ENCODE measurements around the gene ICOSLG.
"Not testable (repeated sequence)": the region's sequence is repeated elsewhere in the genome, so short reads cannot be mapped to it uniquely, and the experiment has no call there.

Gene ICOSLG

DNA sequence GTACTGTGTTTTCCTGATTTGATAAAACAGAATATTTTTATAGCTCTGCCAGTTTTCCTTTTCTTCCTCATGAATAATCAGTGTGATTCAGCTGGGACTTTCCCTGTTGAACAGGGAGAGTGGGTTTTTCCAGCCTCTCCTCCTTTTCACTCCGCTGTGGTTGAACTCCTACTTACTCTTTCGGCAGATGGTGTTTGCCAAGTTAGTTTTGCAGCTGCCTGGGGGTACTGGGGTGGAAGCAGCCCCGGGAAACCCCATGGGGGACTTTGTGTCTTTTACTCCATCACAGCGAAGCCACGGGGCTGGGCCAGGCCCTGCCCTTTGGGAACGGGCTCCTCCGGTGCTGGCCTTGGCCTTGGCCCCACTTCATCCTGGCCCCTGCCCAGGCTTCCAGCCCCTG, 55.9 kb downstream of the ICOSLG start:
- not testable (repeated sequence) for DNase-seq (ENCODE audit: low read depth); H3K4me3 ChIP-seq (ENCODE audit: control insufficient read depth, low read depth, low read length)

DNA sequence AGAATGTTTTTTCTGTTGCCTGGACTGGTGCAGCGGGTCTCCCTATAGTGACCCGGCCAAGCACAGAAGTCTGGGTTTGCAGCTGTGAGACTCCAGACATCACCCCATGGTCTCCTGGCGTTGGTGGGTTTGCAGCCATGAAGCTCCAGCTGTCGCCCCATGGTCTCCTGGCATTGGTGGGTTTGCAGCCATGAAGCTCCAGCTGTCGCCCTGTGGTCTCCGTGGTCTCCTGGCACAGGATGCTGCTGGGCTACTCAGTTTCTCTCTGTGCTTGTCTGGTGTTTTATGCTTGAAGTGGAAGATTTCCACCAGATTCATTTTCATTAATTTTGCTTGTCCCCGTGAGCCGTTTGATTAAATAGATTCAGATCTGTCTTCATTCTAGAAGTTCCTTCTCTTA, 58.5 kb downstream of the ICOSLG start:
- DNase-seq (ENCODE audit: low read depth); H3K4me3 ChIP-seq (ENCODE audit: control insufficient read depth, low read depth, low read length): not testable (repeated sequence)

DNA sequence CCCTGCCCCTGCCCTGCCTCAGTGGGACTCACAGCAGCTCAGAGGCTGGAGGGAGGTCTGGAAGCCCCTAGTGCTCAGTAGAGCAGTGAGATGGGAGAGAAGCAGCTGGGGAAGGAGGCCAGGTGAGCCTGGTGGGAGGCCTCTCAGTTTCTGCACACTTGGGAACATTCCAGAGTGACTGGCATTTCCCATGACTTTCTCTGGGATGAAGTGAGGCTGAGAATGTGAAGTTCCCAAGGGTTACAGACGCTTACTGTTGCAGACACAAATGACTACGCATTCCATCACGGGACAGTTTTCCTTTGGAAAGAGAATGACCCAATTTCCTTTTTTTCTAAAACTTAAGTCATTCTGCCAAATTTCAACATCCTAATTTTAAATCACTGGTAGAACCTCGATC, 59.2 kb downstream of the ICOSLG start:
- DNase-seq (ENCODE audit: low read depth) = not testable (repeated sequence)

DNA sequence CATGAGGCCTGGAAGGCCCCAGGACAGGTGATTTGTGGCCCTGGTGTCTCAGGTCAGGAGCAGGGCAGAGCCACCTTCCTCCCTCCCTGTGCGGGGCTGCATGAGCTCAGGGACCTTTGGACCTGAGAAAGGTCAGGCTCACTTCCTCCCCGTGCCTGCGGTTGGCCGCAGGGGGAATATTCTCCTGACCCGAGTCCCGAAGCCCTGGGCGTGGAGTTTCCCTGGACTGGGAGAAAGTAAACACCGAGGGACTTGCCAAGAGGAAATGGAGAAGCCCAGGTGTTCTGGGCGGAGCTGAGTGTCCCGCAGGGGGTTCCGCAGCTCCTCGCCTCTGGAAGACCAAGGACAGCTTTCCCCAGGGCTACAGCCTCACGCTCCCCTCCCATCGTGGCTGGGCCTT, 64.6 kb downstream of the ICOSLG start:
- H3K4me3 ChIP-seq (ENCODE audit: control insufficient read depth, low read depth, low read length); DNase-seq (ENCODE audit: low read depth): not testable (repeated sequence)

More for the DNA sequence above, 59.2 kb downstream of the ICOSLG start:
- not testable (repeated sequence) for H3K4me3 ChIP-seq (ENCODE audit: control insufficient read depth, low read depth, low read length)

DNA sequence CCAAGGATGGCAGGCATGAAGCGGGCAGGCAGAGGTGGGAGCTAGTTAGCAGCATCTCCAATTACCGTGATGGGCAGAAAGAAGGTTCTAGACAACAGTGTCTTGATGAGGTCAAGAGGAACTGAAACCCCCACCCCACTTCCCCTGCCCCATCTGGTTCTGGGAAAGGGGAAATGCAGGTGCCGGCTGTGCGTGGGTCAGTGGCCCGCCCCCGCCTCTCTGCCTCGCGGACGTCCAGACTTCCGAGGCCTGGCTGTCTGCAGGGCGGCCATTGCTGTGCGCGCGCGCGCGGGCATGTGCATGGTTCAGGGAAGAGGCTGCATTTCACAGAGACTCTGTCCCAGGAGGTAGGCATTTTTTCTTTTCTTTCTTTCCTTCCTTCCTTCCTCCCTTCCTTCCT, 65.6 kb downstream of the ICOSLG start:
- not testable (repeated sequence) for DNase-seq (ENCODE audit: low read depth); H3K4me3 ChIP-seq (ENCODE audit: control insufficient read depth, low read depth, low read length)
